Measurements from ENCODE around the gene MTTP. TPM values are rescaled to one million over a fixed set of nuclear protein-coding genes. Genes with fewer than 3 reads are reported as not detected.

Gene MTTP
- total RNA-seq, 4 donors from 2014 or later = 8.3 to 475 (median 299) TPM

GRCh38 chr4:99648321-99648720, 73.7 kb downstream of the MTTP start:
- Histone ChIP-seq H3K4me3 (no peak overlapping the region), H3K27ac (no peak overlapping the region), H3K9me3 (no peaks in the 10 kb centered on the region), H3K27me3 (no peaks in the 10 kb centered on the region), H3K4me1 (no peaks in the 10 kb centered on the region), H3K36me3 (no peaks in the 10 kb centered on the region)
- no peak for TF ChIP-seq POLR2A (IDR thresholded peaks at IDR 0.05)
- TF ChIP-seq CTCF (IDR thresholded peaks at IDR 0.05) = no peak
- DNase-seq = no peak

DNA sequence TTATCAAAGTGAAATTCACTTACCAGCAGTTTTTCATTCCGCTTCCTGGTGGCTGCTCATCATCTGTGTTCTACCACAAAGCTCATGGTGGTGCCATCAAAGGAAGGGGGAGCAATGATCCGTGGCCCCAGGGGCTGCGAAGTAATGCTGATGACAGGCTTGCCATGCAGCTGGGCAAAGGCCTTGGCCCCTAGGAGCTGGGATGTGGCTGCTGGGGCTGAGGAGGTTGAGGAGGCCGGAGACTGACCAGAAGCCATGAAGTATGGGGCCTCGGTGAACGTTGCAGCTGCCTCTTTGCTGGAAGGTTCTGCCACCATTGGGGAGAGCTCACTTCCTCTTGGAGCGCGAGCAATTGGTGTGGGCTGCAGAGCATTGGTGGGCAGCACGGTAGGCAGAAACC, 74.6 kb downstream of the MTTP start:
- H3K27ac ChIP-seq = no peak overlapping the region
- no peaks in the 10 kb centered on the region for H3K36me3 ChIP-seq
- no peaks in the 10 kb centered on the region for H3K27me3 ChIP-seq
- no peak for DNase-seq
- TF ChIP-seq CTCF (IDR thresholded peaks at IDR 0.05) = no peak
- no peak overlapping the region for H3K4me3 ChIP-seq
- no peaks in the 10 kb centered on the region for H3K9me3 ChIP-seq
- no peaks in the 10 kb centered on the region for H3K4me1 ChIP-seq

DNA sequence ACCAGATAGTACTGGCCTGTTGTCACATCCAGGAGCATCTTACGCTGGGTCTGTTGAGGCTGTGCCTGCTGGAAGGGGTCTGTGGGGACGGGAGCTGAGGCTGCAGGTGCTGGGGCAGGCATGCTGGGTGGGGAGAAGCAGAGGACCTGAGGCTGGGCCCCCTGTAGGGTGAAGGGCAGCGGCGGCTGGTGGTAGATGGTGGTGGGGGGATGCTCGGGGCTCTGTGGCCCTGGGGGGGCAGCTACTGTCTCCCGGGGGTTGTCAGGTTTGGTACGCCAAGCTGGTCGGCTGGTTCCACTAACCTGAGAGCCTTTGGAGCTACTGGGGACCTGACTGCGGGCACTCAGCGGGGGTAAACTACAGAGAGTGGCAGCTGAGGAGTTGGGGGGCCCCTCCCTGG, 75.2 kb downstream of the MTTP start:
- Histone ChIP-seq H3K27ac (no peak overlapping the region), H3K9me3 (no peaks in the 10 kb centered on the region), H3K4me3 (no peak overlapping the region), H3K4me1 (no peaks in the 10 kb centered on the region), H3K36me3 (no peaks in the 10 kb centered on the region), H3K27me3 (no peaks in the 10 kb centered on the region)
- DNase-seq = no peak
- TF ChIP-seq CTCF (IDR thresholded peaks at IDR 0.05) (no peak), POLR2A (IDR thresholded peaks at IDR 0.05) (no peak)

GRCh38 chr4:99651016-99651769, 76.6 kb downstream of the MTTP start:
- no peaks in the 10 kb centered on the region for H3K4me1 ChIP-seq
- no peak overlapping the region for H3K4me3 ChIP-seq
- no peaks in the 10 kb centered on the region for H3K36me3 ChIP-seq
- H3K27me3 ChIP-seq = no peaks in the 10 kb centered on the region
- no peak overlapping the region for H3K27ac ChIP-seq
- no peaks in the 10 kb centered on the region for H3K9me3 ChIP-seq
- no peak for DNase-seq
- TF ChIP-seq POLR2A (IDR thresholded peaks at IDR 0.05) (no peak), CTCF (IDR thresholded peaks at IDR 0.05) (no peak)

- DNase-seq = no peak
- no peaks in the 10 kb centered on the region for H3K36me3 ChIP-seq
- H3K9me3 ChIP-seq = no peaks in the 10 kb centered on the region
- H3K27ac ChIP-seq = no peak overlapping the region
- no peaks in the 10 kb centered on the region for H3K27me3 ChIP-seq
- no peaks in the 10 kb centered on the region for H3K4me1 ChIP-seq
- no peak overlapping the region for H3K4me3 ChIP-seq
- no peak for TF ChIP-seq CTCF (IDR thresholded peaks at IDR 0.05)
- no peak for TF ChIP-seq POLR2A (IDR thresholded peaks at IDR 0.05)
These were observed 77.3 kb downstream of the MTTP start for GRCh38 chr4:99651811-99652485.
